NCI-H748 treated with DMSO at 0.1 percent for 48 hours (cell line): Measurements from ENCODE around the gene KCNJ3.
"Not testable (repeated sequence)": the region's sequence is repeated elsewhere in the genome, so short reads cannot be mapped to it uniquely, and the experiment has no call there.

Experiments used
- DNase-seq: peaks from one replicate; lab custom pipeline; 2025; lab: John Stamatoyannopoulos, UW

The KCNJ3 gene

DNA sequence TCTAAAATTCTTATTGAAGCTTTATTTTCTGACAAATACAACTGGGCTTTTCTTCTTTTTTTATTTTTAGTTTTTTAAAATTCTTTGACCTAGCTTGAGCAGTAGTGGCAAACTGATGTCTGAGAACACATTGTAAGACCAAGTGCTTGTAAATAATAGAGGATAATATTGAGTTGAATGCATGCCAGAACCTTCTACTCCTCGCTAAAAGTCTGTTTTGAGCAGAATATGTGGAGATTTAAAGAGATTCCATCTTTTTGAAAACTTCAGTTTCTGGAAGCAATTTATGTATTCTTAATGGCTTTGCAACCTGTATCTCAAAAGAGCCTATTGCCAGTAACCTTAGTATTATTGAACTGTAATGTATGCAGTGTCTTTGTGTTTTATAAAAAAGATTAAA is 148.3 kb downstream of the KCNJ3 start:
- no peak for DNase-seq

DNA sequence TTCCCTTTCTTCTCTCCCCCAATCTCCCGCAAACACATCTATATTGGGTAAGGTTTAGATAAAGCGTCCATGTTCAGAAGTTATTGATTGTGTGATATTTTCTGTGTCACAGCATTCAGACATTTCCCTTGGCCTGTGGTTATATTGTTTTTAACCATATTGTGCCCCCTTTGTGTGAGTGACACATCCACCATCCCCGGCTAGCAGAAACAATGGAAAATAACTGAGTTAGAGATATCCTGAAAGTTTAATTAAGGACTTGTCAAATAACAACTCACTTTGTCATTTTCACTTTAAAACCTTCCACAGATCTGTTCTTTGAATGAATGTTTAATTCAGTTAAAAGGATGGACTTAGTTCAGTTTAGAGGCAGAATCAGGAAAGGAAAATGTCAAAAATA is 151.0 kb downstream of the KCNJ3 start:
- DNase-seq = no peak

DNA sequence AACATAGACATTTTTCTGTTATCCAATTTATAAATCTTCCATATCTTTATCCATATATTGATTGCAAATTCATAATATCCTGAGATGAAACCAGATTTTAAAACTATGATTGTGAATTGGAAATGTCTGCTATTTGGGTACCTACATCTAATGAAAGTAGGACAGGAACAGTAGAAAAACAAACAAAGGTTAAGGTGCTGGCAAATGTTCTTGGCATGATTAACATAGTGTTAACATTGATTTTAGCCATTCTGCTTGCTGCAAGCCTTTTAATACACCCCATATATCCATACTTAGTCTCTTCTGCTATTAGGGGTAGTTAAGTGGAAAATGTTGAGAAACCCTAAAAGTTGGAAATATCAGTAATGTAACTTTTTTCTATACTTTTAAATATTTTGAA is 152.0 kb downstream of the KCNJ3 start:
- no peak for DNase-seq

DNA sequence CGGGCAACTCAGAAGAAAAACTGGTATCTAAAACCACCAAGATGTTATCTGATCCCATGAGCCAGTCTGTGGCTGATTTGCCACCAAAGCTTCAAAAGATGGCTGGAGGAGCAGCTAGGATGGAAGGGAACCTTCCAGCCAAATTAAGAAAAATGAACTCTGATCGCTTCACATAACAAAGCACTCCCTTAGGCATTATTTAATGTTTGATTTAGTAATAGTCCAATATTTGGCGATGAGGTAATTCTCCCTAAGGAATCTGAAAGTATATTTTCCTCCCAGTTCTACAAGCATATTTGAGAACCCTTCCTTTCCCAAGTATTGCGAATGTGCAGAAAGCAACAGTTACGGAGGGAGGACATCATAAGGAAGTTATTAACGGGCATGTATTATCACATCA is 156.6 kb downstream of the KCNJ3 start:
- DNase-seq = no peak

DNA sequence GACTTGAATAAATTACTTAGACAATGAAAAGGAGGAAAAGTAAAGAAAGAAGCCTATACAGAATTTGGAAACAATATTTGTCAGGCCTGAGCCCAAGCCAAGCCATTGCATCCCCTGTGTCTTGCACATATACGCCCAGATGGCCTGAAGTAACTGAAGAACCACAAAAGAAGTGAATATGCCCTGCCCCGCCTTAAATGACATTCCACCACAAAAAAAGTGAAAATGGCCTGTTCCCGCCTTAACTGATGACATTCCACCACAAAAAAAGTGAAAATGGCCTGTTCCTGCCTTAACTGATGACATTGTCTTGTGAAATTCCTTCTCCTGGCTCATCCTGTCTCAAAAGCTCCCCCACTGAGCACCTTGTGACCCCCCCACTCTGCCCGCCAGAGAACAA is 168.7 kb downstream of the KCNJ3 start:
- DNase-seq = not testable (repeated sequence)

DNA sequence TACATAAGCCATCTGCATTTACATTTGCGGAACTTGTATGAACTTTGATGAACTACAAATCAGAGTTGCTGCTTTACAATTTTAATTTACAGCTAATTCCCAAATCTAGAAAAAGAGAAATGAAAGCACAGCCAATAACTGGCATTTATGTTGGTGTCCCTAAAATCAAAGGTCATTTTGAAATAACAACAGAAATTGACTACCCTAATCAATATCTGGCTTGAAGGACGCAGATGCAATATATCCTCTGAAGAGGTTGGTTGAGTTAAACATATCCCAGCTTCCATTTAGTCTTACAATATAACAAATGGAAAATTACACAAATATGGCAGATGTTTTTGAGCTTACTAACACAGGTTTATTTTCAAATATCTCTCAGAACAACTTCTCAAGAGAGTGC is 177.5 kb downstream of the KCNJ3 start:
- no peak for DNase-seq

DNA sequence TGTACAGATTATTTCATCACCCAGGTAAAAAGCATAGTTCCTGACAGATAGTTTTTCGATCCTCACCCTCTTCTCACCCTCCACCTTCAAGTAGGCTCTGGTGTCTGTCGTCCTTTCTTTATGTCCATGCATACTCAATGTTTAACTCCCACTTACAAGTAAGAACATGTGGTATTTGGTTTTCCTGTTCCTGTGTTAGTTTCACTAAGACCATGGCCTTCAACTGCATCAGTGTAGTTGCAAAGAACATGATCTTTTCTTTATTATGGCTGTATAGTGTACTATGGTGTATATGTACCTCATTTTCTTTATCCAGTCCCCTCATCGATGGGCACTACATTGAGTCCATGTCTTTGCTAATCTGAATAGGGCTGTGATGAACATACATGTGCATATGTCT is 184.2 kb downstream of the KCNJ3 start:
- no peak for DNase-seq

DNA sequence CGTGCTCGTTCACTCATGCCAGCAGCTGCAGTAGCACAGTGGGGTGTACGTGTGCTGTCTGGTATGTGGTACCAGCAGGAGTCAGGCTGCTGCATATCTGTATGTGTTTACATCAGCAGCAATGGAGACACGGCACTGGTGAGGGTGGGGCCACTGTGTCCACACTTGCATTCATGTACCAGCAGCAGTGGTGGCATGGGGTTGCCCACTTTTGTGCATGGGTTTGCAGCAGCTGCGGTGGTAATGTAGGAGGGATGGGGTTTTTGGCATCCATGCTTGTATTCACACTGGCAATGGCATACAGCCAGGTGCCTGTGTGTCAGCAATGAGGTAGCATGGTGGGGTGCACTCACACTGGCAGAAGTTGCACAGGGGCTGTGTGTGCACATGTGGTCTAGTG is 187.8 kb downstream of the KCNJ3 start:
- no peak for DNase-seq

DNA sequence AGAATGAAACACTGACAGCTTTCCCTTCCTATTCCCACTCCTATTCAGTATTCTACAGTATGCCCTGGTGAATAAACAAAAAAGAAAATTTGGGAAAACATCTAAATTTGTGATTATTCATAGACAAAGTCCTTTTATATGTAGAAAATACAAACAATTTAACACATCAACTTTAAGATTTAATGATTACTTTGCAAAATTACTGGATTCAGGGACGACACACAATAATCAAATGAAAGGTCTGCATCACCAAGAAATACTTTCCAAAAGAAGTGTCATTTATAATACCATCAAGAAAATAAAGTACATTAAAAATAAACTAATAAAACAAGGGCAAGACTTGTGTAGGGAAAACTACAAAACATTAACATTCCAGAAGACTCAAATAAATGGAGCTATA is 199.8 kb downstream of the KCNJ3 start:
- no peak for DNase-seq

DNA sequence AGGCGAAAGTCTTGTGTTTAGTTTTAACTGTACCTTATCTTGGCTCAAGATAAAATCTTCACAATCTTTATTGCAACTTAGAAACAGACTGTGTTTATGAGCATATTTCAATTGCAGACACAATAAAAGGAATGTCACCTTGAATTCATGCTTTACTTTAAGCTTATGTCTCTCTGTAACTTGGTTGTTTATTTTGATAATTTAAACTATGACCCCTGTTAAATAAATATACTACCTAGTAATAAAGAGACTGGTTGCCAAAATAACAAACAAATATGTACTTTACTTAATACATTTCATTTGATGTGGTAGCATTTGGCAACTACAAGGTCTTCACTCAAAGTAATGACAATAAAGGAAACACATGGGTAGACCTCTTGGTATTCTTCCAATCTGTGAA is 202.6 kb downstream of the KCNJ3 start:
- DNase-seq = no peak
